ENCODE data around the gene PIP5KL1. TPM values are rescaled to one million over a fixed set of nuclear protein-coding genes. Genes with fewer than 3 reads are reported as not detected.
A peak's percentile ranks its signal among the peaks of the same experiment; 100 is the strongest.

The PIP5KL1 gene
- total and polyA plus RNA-seq, 2 experiments from 2014 or later: 0.89 to 3.4 TPM

DNA sequence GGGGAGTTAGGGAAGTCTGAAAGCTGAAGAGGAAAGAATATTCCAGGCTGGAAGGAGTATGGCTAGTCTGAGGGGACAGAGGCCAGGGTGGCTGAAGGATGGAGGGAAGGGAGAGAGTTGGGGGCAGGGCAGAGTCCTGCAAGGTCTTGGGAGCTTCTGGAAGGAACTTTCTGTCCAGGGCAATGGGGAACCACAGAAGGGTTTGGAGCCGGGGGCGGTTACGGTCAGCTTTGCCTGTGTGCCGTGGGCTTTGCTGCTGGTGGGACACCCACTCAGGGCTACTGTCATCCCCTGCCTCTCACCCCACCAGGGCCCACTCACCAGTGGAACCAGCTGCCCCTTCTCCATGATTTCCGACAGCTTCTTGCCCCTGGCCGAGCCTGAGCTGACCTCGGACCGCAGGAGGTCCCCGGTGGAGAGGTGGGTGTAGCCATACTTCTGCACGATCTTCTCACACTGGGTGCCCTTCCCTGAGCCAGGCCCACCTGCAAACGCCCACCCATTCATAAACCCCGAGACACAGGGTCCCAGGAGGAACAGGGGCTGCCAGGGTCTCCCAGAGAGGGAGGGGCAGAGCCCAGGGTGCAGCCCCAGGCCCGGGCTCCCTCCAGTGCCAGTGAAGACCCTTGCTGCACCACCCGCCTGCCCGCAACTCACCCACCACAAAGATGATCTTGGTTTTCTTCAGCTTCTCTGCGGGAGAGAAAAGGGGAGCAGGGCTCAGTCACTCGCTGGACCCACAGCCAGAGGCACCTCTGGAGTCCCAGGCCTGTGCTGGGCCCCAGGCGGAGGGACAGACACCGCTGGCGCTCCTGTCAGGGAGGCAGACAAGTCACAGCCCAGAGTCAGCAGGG, 58.0 kb downstream of the PIP5KL1 start:
- no peak for TF ChIP-seq CTCF (IDR thresholded peaks at IDR 0.05; ENCODE audit: low read depth, low read length)
- Histone ChIP-seq H3K27me3 (no peaks in the 10 kb centered on the region), H3K27ac (peak overlapping the region; percentile 14), H3K4me1 (ENCODE audit: low read depth) (peaks cover 20% of the 10 kb centered on the region), H3K9me3 (ENCODE audit: low read depth) (no peaks in the 10 kb centered on the region), H3K4me3 (no peak overlapping the region), H3K36me3 (peaks cover 7% of the 10 kb centered on the region)
- DNase-seq (ENCODE audit: low read depth in 1 of 2, low spot score in 1 of 2): no peak

DNA sequence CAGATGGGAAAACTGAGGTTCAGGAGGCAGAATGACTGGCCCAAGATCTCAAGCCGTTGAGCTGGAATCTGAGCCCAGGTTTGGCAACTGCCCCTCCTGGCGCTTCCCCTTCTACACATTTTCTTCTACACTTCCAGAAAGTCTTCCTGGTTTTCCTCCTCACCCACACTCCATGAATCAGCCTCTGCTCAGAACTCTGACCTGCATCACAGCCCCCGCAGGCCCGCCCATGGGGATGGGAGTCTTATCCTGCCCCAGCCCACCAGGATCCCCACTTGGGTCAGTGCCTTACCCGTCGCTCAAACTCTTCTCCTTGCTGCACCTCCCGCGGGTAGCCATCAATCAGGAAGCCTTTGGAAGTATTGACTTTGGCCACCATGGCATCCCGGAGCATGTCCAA, 59.0 kb downstream of the PIP5KL1 start:
- no peaks in the 10 kb centered on the region for H3K9me3 ChIP-seq (ENCODE audit: low read depth)
- peaks cover 14% of the 10 kb centered on the region for H3K4me1 ChIP-seq (ENCODE audit: low read depth)
- H3K36me3 ChIP-seq: peaks cover 7% of the 10 kb centered on the region
- no peak overlapping the region for H3K4me3 ChIP-seq
- H3K27me3 ChIP-seq: no peaks in the 10 kb centered on the region
- no peak for TF ChIP-seq CTCF (IDR thresholded peaks at IDR 0.05; ENCODE audit: low read depth, low read length)
- DNase-seq (ENCODE audit: low read depth in 1 of 2, low spot score in 1 of 2): no peak
- H3K27ac ChIP-seq: no peak overlapping the region

DNA sequence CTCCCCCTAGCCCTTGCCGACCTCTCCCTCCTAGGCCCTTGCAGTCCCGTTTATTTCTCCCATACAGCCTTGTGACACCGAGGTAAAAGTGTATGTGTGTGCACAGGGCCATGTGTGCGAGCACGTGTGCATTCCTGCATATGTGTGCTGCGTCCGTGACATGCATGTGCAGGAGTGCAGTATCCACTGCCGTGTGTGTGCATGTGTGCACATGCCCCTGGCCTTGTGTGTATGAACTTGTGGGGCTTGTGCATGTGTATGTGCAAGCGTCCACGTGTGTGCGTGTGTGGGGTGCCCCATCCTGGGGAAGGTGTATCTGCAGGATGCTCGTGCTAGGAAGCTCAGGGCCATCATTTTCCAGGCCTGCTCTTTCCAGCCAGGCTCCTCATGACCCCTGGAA, 59.7 kb downstream of the PIP5KL1 start:
- no peak for DNase-seq (ENCODE audit: low read depth in 1 of 2, low spot score in 1 of 2)

More for the DNA sequence above, 59.7 kb downstream of the PIP5KL1 start:
- Histone ChIP-seq H3K4me1 (ENCODE audit: low read depth) (peaks cover 9% of the 10 kb centered on the region), H3K27ac (no peak overlapping the region), H3K27me3 (no peaks in the 10 kb centered on the region), H3K36me3 (peaks cover 7% of the 10 kb centered on the region), H3K9me3 (ENCODE audit: low read depth) (no peaks in the 10 kb centered on the region), H3K4me3 (no peak overlapping the region)
- no peak for TF ChIP-seq CTCF (IDR thresholded peaks at IDR 0.05; ENCODE audit: low read depth, low read length)

Other genes with a start within 250 kb of the PIP5KL1 start
- 0.81 and 0.86 TPM in 2 replicates for gene CFAP157, start 223.8 kb downstream of the PIP5KL1 start, total RNA-seq
- gene CFAP157, start 223.8 kb downstream of the PIP5KL1 start, polyA plus RNA-seq: 0.40 and 0.76 TPM in 2 replicates
- 23.7 and 24.4 TPM in 2 replicates for gene PTRH1, start 215.1 kb downstream of the PIP5KL1 start, total RNA-seq
- gene PTRH1, start 215.1 kb downstream of the PIP5KL1 start, polyA plus RNA-seq: 27.5 and 34.4 TPM in 2 replicates
- gene TTC16, start 214.7 kb downstream of the PIP5KL1 start, total RNA-seq: 0.06 TPM in 1 of 2 replicates, not detected in the other
- gene TTC16, start 214.7 kb downstream of the PIP5KL1 start, polyA plus RNA-seq: not detected in 2 replicates
- 22.8 and 29.2 TPM in 2 replicates for gene TOR2A, start 195.5 kb downstream of the PIP5KL1 start, total RNA-seq
- 20.6 and 25.7 TPM in 2 replicates for gene TOR2A, start 195.5 kb downstream of the PIP5KL1 start, polyA plus RNA-seq
- 3.5 and 9.9 TPM in 2 replicates for gene SH2D3C, start 152.1 kb downstream of the PIP5KL1 start, total RNA-seq
- 3.7 and 9.4 TPM in 2 replicates for gene SH2D3C, start 152.1 kb downstream of the PIP5KL1 start, polyA plus RNA-seq
- 85.1 and 162 TPM in 2 replicates for gene CDK9, start 144.7 kb downstream of the PIP5KL1 start, total RNA-seq
- gene CDK9, start 144.7 kb downstream of the PIP5KL1 start, polyA plus RNA-seq: 139 and 193 TPM in 2 replicates
- gene FPGS, start 127.9 kb downstream of the PIP5KL1 start, total RNA-seq: 112 and 123 TPM in 2 replicates
- gene FPGS, start 127.9 kb downstream of the PIP5KL1 start, polyA plus RNA-seq: 78.3 and 111 TPM in 2 replicates
- 6.9 and 15.8 TPM in 2 replicates for gene ENG, start 76.1 kb downstream of the PIP5KL1 start, total RNA-seq
- 12.6 and 35.4 TPM in 2 replicates for gene ENG, start 76.1 kb downstream of the PIP5KL1 start, polyA plus RNA-seq
- gene AK1, start 53.1 kb downstream of the PIP5KL1 start, total RNA-seq: 174 and 175 TPM in 2 replicates
- gene AK1, start 53.1 kb downstream of the PIP5KL1 start, polyA plus RNA-seq: 346 and 413 TPM in 2 replicates
- gene ST6GALNAC6, start 31.2 kb downstream of the PIP5KL1 start, total RNA-seq: 49.4 and 73.4 TPM in 2 replicates
- gene ST6GALNAC6, start 31.2 kb downstream of the PIP5KL1 start, polyA plus RNA-seq: 53.0 and 85.2 TPM in 2 replicates
- gene ST6GALNAC4, start 13.7 kb downstream of the PIP5KL1 start, total RNA-seq: 66.2 and 119 TPM in 2 replicates
- 48.8 and 71.4 TPM in 2 replicates for gene ST6GALNAC4, start 13.7 kb downstream of the PIP5KL1 start, polyA plus RNA-seq
- 26.1 and 35.6 TPM in 2 replicates for gene DPM2, start 7.1 kb upstream of the PIP5KL1 start, total RNA-seq
- 54.2 and 70.7 TPM in 2 replicates for gene DPM2, start 7.1 kb upstream of the PIP5KL1 start, polyA plus RNA-seq
- 20.9 and 25.6 TPM in 2 replicates for gene EEIG1, start 50.2 kb upstream of the PIP5KL1 start, total RNA-seq
- gene EEIG1, start 50.2 kb upstream of the PIP5KL1 start, polyA plus RNA-seq: 26.6 and 32.5 TPM in 2 replicates
- 9.4 and 15.2 TPM in 2 replicates for gene NAIF1, start 136.5 kb upstream of the PIP5KL1 start, total RNA-seq
- 6.9 and 10.9 TPM in 2 replicates for gene NAIF1, start 136.5 kb upstream of the PIP5KL1 start, polyA plus RNA-seq
- 13.0 and 15.8 TPM in 2 replicates for gene SLC25A25, start 137.5 kb upstream of the PIP5KL1 start, total RNA-seq
- 9.1 and 9.8 TPM in 2 replicates for gene SLC25A25, start 137.5 kb upstream of the PIP5KL1 start, polyA plus RNA-seq
- 132 and 141 TPM in 2 replicates for gene PTGES2, start 197.0 kb upstream of the PIP5KL1 start, total RNA-seq
- 206 and 240 TPM in 2 replicates for gene PTGES2, start 197.0 kb upstream of the PIP5KL1 start, polyA plus RNA-seq
- gene LCN2, start 218.7 kb upstream of the PIP5KL1 start, total RNA-seq: not detected in 2 replicates
- gene LCN2, start 218.7 kb upstream of the PIP5KL1 start, polyA plus RNA-seq: 1.2 TPM in 1 of 2 replicates, not detected in the other
- gene BBLN, start 229.5 kb upstream of the PIP5KL1 start, total RNA-seq: 595 and 729 TPM in 2 replicates
- 243 and 262 TPM in 2 replicates for gene BBLN, start 229.5 kb upstream of the PIP5KL1 start, polyA plus RNA-seq

Data from cardiac muscle cell (in vitro differentiated cells and primary cell).